ENCODE data around the gene MRPS17. TPM values are rescaled to one million over a fixed set of nuclear protein-coding genes. Genes with fewer than 3 reads are reported as not detected.

Gene MRPS17
- total RNA-seq, 2 donors from 2014 or later = 10.4 to 19.3 TPM

GRCh38 chr7:55973747-55974250 is 22.1 kb downstream of the MRPS17 start:
- DNase-seq = no peak
- H3K4me3 ChIP-seq = no peak overlapping the region
- no peaks in the 10 kb centered on the region for H3K4me1 ChIP-seq
- H3K27ac ChIP-seq = no peak overlapping the region
- H3K9ac ChIP-seq (ENCODE audit: low read depth in 2 of 2, low read length in 2 of 2) = no peak overlapping the region
- no peaks in the 10 kb centered on the region for H3K27me3 ChIP-seq
- intact Hi-C loops (cut with DNase I) = no loop called here
- no peaks in the 10 kb centered on the region for H3K9me3 ChIP-seq
- H3K36me3 ChIP-seq = no peaks in the 10 kb centered on the region
- TF ChIP-seq CTCF (IDR thresholded peaks at IDR 0.05) = no peak

- no peaks in the 10 kb centered on the region for H3K4me1 ChIP-seq
- no peak overlapping the region for H3K27ac ChIP-seq
- intact Hi-C loops (cut with DNase I) = no loop called here
- no peaks in the 10 kb centered on the region for H3K9me3 ChIP-seq
- DNase-seq = no peak
- no peaks in the 10 kb centered on the region for H3K27me3 ChIP-seq
- no peak overlapping the region for H3K9ac ChIP-seq (ENCODE audit: low read depth in 2 of 2, low read length in 2 of 2)
- TF ChIP-seq CTCF (IDR thresholded peaks at IDR 0.05) = no peak
- H3K4me3 ChIP-seq = no peak overlapping the region
- H3K36me3 ChIP-seq = peaks cover 5% of the 10 kb centered on the region
These were observed 24.4 kb downstream of the MRPS17 start for GRCh38 chr7:55975988-55976633.

GRCh38 chr7:55977831-55978230 is 26.2 kb downstream of the MRPS17 start:
- H3K9me3 ChIP-seq = no peaks in the 10 kb centered on the region
- TF ChIP-seq CTCF (IDR thresholded peaks at IDR 0.05) = no peak
- peaks cover 17% of the 10 kb centered on the region for H3K36me3 ChIP-seq
- H3K4me3 ChIP-seq = no peak overlapping the region
- H3K4me1 ChIP-seq = no peaks in the 10 kb centered on the region
- intact Hi-C loops (cut with DNase I) = no loop called here
- H3K9ac ChIP-seq (ENCODE audit: low read depth in 2 of 2, low read length in 2 of 2) = no peak overlapping the region
- no peak for DNase-seq
- no peak overlapping the region for H3K27ac ChIP-seq
- no peaks in the 10 kb centered on the region for H3K27me3 ChIP-seq

GRCh38 chr7:55980266-55980665 is 28.6 kb downstream of the MRPS17 start:
- no peak for DNase-seq
- Histone ChIP-seq H3K36me3 (peaks cover 17% of the 10 kb centered on the region), H3K4me3 (no peak overlapping the region), H3K9me3 (no peaks in the 10 kb centered on the region), H3K4me1 (no peaks in the 10 kb centered on the region), H3K27ac (no peak overlapping the region), H3K9ac (ENCODE audit: low read depth in 2 of 2, low read length in 2 of 2) (no peak overlapping the region), H3K27me3 (no peaks in the 10 kb centered on the region)
- intact Hi-C loops (cut with DNase I) = no loop called here
- no peak for TF ChIP-seq CTCF (IDR thresholded peaks at IDR 0.05)

- H3K36me3 ChIP-seq = peaks cover 17% of the 10 kb centered on the region
- TF ChIP-seq CTCF (IDR thresholded peaks at IDR 0.05) = no peak
- intact Hi-C loops (cut with DNase I) = no loop called here
These were observed 31.9 kb downstream of the MRPS17 start for GRCh38 chr7:55983537-55983936.

More at GRCh38 chr7:55983537-55983936, 31.9 kb downstream of the MRPS17 start:
- Histone ChIP-seq H3K27me3 (no peaks in the 10 kb centered on the region), H3K9ac (ENCODE audit: low read depth in 2 of 2, low read length in 2 of 2) (no peak overlapping the region), H3K4me3 (no peak overlapping the region), H3K9me3 (no peaks in the 10 kb centered on the region), H3K27ac (no peak overlapping the region), H3K4me1 (no peaks in the 10 kb centered on the region)
- no peak for DNase-seq
